HepG2 (cell line): ENCODE data around the gene CPHXL2. TPM values are rescaled to one million over a fixed set of nuclear protein-coding genes. Genes with fewer than 3 reads are reported as not detected.

ENCODE experiments used
- ATF6 ChIP-seq: sonication (generic); formaldehyde crosslinking; conservative IDR thresholded peaks from 2 replicates; pipeline ENCODE4 v1.4.0; 2020; ENCODE audit warnings: missing genetic modification reagents
- DMAP1 ChIP-seq: IDR thresholded peaks from 2 replicates; pipeline ENCODE4 v1.6.1; 2016
- HHEX ChIP-seq: IDR thresholded peaks from 2 replicates; pipeline ENCODE4 v1.6.1; 2016; ENCODE audit warnings: control low read depth
- HMGXB4 ChIP-seq, 2 experiments: sonication (generic) in 1 of 2; formaldehyde crosslinking in 1 of 2; IDR thresholded peaks; 2 replicates each; pipeline versions ENCODE4 v1.4.0 to v1.6.1; 2018 to 2020; ENCODE audit warnings: missing genetic modification reagents in 2 of 2, borderline replicate concordance in 1 of 2, low read depth in 1 of 2, mild to moderate bottlenecking in 1 of 2, missing biosample characterization in 1 of 2
- IKZF1 ChIP-seq: fragments of 450-650 bp; IDR thresholded peaks from 2 replicates; pipeline ENCODE4 v1.7.1; 2016
- JUNB ChIP-seq: sonication (generic); formaldehyde crosslinking; IDR thresholded peaks from 2 replicates; pipeline ENCODE4 v1.8.0; 2022; ENCODE audit warnings: missing genetic modification reagents, mild to moderate bottlenecking, borderline replicate concordance
- MAF1 ChIP-seq: sonication (generic); formaldehyde crosslinking; IDR thresholded peaks from 2 replicates; pipeline ENCODE4 v1.5.0; 2020; ENCODE audit warnings: missing genetic modification reagents, borderline replicate concordance
- NFYB ChIP-seq: sonication (generic); formaldehyde crosslinking; IDR thresholded peaks from 2 replicates; pipeline ENCODE4 v1.4.0; 2020; ENCODE audit warnings: missing genetic modification reagents
- PRDM10 ChIP-seq: sonication (generic); formaldehyde crosslinking; IDR thresholded peaks from 2 replicates; pipeline ENCODE4 v1.4.0; 2020; ENCODE audit warnings: low read depth, missing genetic modification reagents
- PRMT3 ChIP-seq: sonication (generic); formaldehyde crosslinking; IDR thresholded peaks from 2 replicates; pipeline ENCODE4 v1.8.1; 2022; ENCODE audit warnings: low read depth, mild to moderate bottlenecking, moderate library complexity, missing genetic modification reagents, borderline replicate concordance
- SRSF1 ChIP-seq: fragments of 200-400 bp; formaldehyde crosslinking; optimal IDR thresholded peaks from 2 replicates; pipeline ENCODE3; 2017; ENCODE audit warnings: mild to moderate bottlenecking, low read depth, low read length, moderate library complexity
- SRSF4 ChIP-seq: fragments of 200-400 bp; formaldehyde crosslinking; IDR thresholded peaks from one replicate; pipeline ENCODE4 v1.6.1; 2018; ENCODE audit warnings: mild to moderate bottlenecking, low read depth, low read length, moderate library complexity; ENCODE audit not compliant: poor library complexity, severe bottlenecking
- TAF15 ChIP-seq: fragments of 200-400 bp; formaldehyde crosslinking; IDR thresholded peaks from one replicate; pipeline ENCODE4 v1.6.1; 2018; ENCODE audit warnings: mild to moderate bottlenecking, low read depth, low read length; ENCODE audit not compliant: poor library complexity, severe bottlenecking
- ZNF276 ChIP-seq: sonication (generic); formaldehyde crosslinking; IDR thresholded peaks from 2 replicates; pipeline ENCODE4 v1.4.0; 2020; ENCODE audit warnings: mild to moderate bottlenecking, low read depth, missing genetic modification reagents
- ZNF468 ChIP-seq: sonication (generic); formaldehyde crosslinking; IDR thresholded peaks from 2 replicates; pipeline ENCODE4 v1.8.0; 2022; ENCODE audit warnings: mild to moderate bottlenecking, moderate library complexity, missing genetic modification reagents
- ZNF614 ChIP-seq: IDR thresholded peaks from 2 replicates; pipeline ENCODE4 v1.6.1; 2018; ENCODE audit warnings: missing biosample characterization, missing genetic modification reagents, inconsistent platforms, borderline replicate concordance
- ZSCAN9 ChIP-seq: IDR thresholded peaks from 2 replicates; pipeline ENCODE4 v1.6.1; 2016; ENCODE audit warnings: borderline replicate concordance
- polyA plus RNA-seq, 8 experiments: library from polyadenylated mRNA; depleted of rRNA in 3 of 8; stranded (reverse) in 7 of 8; unstranded in 1 of 8; fragments of >200 nt; fragmentation: Illumina TruSeq in 4 of 8; extraction: Trizol in 4 of 8; gene quantifications; 2 replicates each; pipeline versions ENCODE4 v1.2.1 to v1.2.3, GENCODE V29; 2011 to 2016; ENCODE audit warnings: low read depth in 4 of 8, missing spikeins in 1 of 8, mixed read lengths in 1 of 8; ENCODE audit not compliant: insufficient read depth in 1 of 8
- total RNA-seq, 5 experiments: library from RNA; depleted of rRNA; stranded (reverse); fragments of >200 nt; fragmentation: Illumina TruSeq; extraction: Trizol; gene quantifications; 2 replicates each; pipeline ENCODE4 v1.2.3, GENCODE V29; 2016; ENCODE audit warnings: low read depth in 1 of 5

The CPHXL2 gene
- total and polyA plus RNA-seq, 2 of the 13 experiments (the other 11 are each of a cell fraction or from before 2014, with no cell fraction given): not detected

- TF ChIP-seq PRDM10 (peak; percentile 74), HHEX (0 out of 2 replicates have a peak, but pooled peaks have one; percentile 43), ZNF614 (no peak; the same call in 1 of the 2 replicates), ATF6 (CRISPR knock-in tag) (0 out of 2 replicates have a peak, but pooled peaks have one; percentile 25), PRMT3 (CRISPR knock-in tag) (peak; percentile 83; the same call in 1 of the 2 replicates), NFYB (CRISPR knock-in tag) (0 out of 2 replicates have a peak, but pooled peaks have one; percentile 34), SRSF1 (peak; percentile 91), JUNB (CRISPR knock-in tag) (no peak), ZNF276 (CRISPR knock-in tag) (peak; percentile 61; the same call in 1 of the 2 replicates), SRSF4 (no peak), DMAP1 (peak; percentile 96), TAF15 (no peak), MAF1 (CRISPR knock-in tag) (peak; percentile 77; the same call in 1 of the 2 replicates), HMGXB4 (CRISPR knock-in tag; IDR thresholded peaks at IDR 0.05; ENCODE audit: borderline replicate concordance in 1 of 2, low read depth in 1 of 2) (peak in 1 of 2 experiments; percentile 86), ZNF468 (CRISPR knock-in tag) (no peak; the same call in none of the 2 replicates), IKZF1 (no peak), ZSCAN9 (peak; percentile 61; the same call in 1 of the 2 replicates)
Measured at GRCh38 chr16:75647492-75648264, 29.1 kb downstream of the CPHXL2 start, which contains the start of the genes KARS1 and TERF2IP (continued).
